Esophagus squamous epithelium (tissue), 5 donors: ENCODE results near the gene IFRD2. TPM values are rescaled to one million over a fixed set of nuclear protein-coding genes. Genes with fewer than 3 reads are reported as not detected.
"Not testable (repeated sequence)": the region's sequence is repeated elsewhere in the genome, so short reads cannot be mapped to it uniquely, and the experiment has no call there.

Experiments used
- DNase-seq: peaks from one replicate; lab custom pipeline; 2025; lab: John Stamatoyannopoulos, UW
- H3K27ac ChIP-seq, 4 donors: fragments of 200-600 bp; sonication (generic); one replicate each; pipeline ENCODE4 v1.5.1; 2016 to 2019; ENCODE audit warnings: mild to moderate bottlenecking in 1 of 4
- H3K27me3 ChIP-seq, 4 donors: fragments of 200-600 bp; sonication (generic); 1 replicate in 3 of 4; 2 replicates in 1 of 4; pipeline versions ENCODE4 v1.5.1 to v1.6.0; 2017 to 2021; ENCODE audit warnings: antibody characterized with exemption in 1 of 4
- H3K36me3 ChIP-seq, 3 donors: fragments of 200-600 bp; sonication (generic); one replicate each; pipeline ENCODE4 v1.5.1; 2016 to 2019
- H3K4me1 ChIP-seq, 3 donors: fragments of 200-600 bp; sonication (generic); one replicate each; pipeline ENCODE4 v1.5.1; 2017 to 2019
- H3K4me3 ChIP-seq, 4 donors: fragments of 200-600 bp; sonication (generic); 1 replicate in 3 of 4; 2 replicates in 1 of 4; pipeline ENCODE4 v1.5.1; 2016 to 2019; ENCODE audit warnings: mild to moderate bottlenecking in 2 of 4, moderate library complexity in 1 of 4
- H3K9me3 ChIP-seq, 3 donors: fragments of 200-600 bp; sonication (generic); one replicate each; pipeline ENCODE4 v1.5.1; 2016 to 2019
- CTCF ChIP-seq, 6 experiments: fragments of 450-650 bp in 4 of 6; fragments of 200-600 bp in 2 of 6; sonication (generic) in 2 of 6; IDR thresholded peaks; one replicate each; pipeline ENCODE4 v1.5.1; 2016 to 2019; ENCODE audit warnings: antibody characterized with exemption in 6 of 6, mild to moderate bottlenecking in 4 of 6, moderate library complexity in 4 of 6
- POLR2A ChIP-seq, 4 donors: fragments of 450-650 bp; IDR thresholded peaks; one replicate each; pipeline ENCODE4 v1.6.1; 2017; ENCODE audit warnings: antibody characterized with exemption in 4 of 4, mild to moderate bottlenecking in 4 of 4, moderate library complexity in 3 of 4
- WGBS, 2 donors: methylation state at CpG; one replicate each; pipeline ENCODE4 v1.1.5; 2018; 5-methylcytosine and 5-hydroxymethylcytosine counted together
- intact Hi-C: fragments of 100-400 bp; cut with DNase I; formaldehyde crosslinking; loops from one replicate; pipeline ENCODE4 v1.15.0; 2022
- total RNA-seq, 4 donors: library from RNA; depleted of rRNA; stranded (reverse); fragments of >200 nt; gene quantifications; one replicate each; pipeline ENCODE4 v1.1.0, GENCODE V29; 2016
- donor health status: DM: yes; HTN: yes; CAD: no.

The IFRD2 gene
- total RNA-seq, 4 donors from 2014 or later = 49.0 to 100 (median 72.9) TPM

DNA sequence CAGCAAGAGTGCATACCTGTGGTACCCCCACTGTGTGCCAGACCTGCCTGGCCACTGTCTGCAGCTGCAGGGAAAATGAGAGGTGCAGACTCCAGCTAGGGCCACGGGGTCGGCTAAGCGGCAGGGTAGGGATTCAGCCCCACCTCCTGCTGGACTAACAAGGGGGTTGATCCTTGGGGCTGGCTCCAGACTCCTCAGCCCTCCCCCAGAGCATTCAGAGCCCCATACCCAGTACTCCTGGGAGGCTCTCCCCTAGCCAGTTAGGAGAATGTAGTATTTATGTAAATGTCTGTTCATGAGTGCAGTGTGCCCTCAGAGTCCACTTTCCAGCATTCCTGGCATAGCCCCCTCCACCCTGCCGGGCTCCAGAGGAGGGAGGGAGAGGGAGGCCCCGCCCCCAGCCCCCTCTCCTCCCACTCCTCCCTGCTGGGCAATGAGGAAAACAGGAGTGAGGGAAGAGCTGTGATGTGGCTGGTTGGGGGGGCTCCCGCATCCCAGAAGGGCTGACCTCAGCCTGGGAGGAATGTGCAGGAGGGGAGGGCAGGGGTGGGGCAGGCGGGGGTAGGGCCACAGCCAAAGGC, 27.8 kb downstream of the IFRD2 start:
- Histone ChIP-seq H3K4me3 (no peak overlapping the region), H3K27me3 (no peaks in the 10 kb centered on the region), H3K36me3 (no peaks in the 10 kb centered on the region), H3K4me1 (peaks cover 22 to 85% (median 67%) of the 10 kb centered on the region in 3 donors), H3K9me3 (no peaks in the 10 kb centered on the region), H3K27ac (peak overlapping the region; percentile 67 to 90 (median 88))
- WGBS, 2 donors = 33 to 44% methylated on average over 3 of the region's 7 CpGs
- intact Hi-C loops = no loop called here
- TF ChIP-seq POLR2A (IDR thresholded peaks at IDR 0.05) (no peak), CTCF (IDR thresholded peaks at IDR 0.05) (no peak)
- no peak for DNase-seq

- TF ChIP-seq POLR2A (IDR thresholded peaks at IDR 0.05) = no peak
- TF ChIP-seq CTCF (IDR thresholded peaks at IDR 0.05) = no peak
- 49 to 53% methylated on average over 6 of the region's 6 CpGs for WGBS, 2 donors
- Histone ChIP-seq H3K4me3 (no peak overlapping the region), H3K36me3 (peaks cover 0 to 6% (median 0%) of the 10 kb centered on the region in 3 donors), H3K27me3 (no peaks in the 10 kb centered on the region), H3K4me1 (peaks cover 22 to 85% (median 66%) of the 10 kb centered on the region in 3 donors), H3K9me3 (no peaks in the 10 kb centered on the region), H3K27ac (peak overlapping the region; percentile 67 to 90 (median 88))
- intact Hi-C loops = no loop called here
- no peak for DNase-seq
Observed at GRCh38 chr3:50263478-50264382, 28.5 kb downstream of the IFRD2 start.

GRCh38 chr3:50262778-50263177, 29.5 kb downstream of the IFRD2 start:
- no peaks in the 10 kb centered on the region for H3K9me3 ChIP-seq
- intact Hi-C loops = no loop called here
- DNase-seq = no peak
- no peak overlapping the region for H3K4me3 ChIP-seq
- peaks cover 3 to 15% (median 6%) of the 10 kb centered on the region in 3 donors for H3K36me3 ChIP-seq
- TF ChIP-seq CTCF (IDR thresholded peaks at IDR 0.05) (no peak), POLR2A (IDR thresholded peaks at IDR 0.05) (no peak)
- peaks cover 18 to 85% (median 56%) of the 10 kb centered on the region in 3 donors for H3K4me1 ChIP-seq
- WGBS, 2 donors = 72 to 90% methylated on average over 7 of the region's 7 CpGs
- peak overlapping the region in 2 of 4 donors; percentile 29 to 38 for H3K27ac ChIP-seq
- no peaks in the 10 kb centered on the region for H3K27me3 ChIP-seq

GRCh38 chr3:50262200-50262599, 30.0 kb downstream of the IFRD2 start:
- H3K9me3 ChIP-seq, intact Hi-C loops, H3K27me3 ChIP-seq, H3K4me3 ChIP-seq, DNase-seq: not testable (repeated sequence)
- Histone ChIP-seq H3K27ac (peak overlapping the region in 3 of 4 donors; percentile 38 to 94 (median 92)), H3K4me1 (peaks cover 18 to 85% (median 54%) of the 10 kb centered on the region in 3 donors), H3K36me3 (peaks cover 9 to 21% (median 12%) of the 10 kb centered on the region in 3 donors)
- 86 to 92% methylated on average over 3 to 4 of the region's 4 CpGs for WGBS, 2 donors

DNA sequence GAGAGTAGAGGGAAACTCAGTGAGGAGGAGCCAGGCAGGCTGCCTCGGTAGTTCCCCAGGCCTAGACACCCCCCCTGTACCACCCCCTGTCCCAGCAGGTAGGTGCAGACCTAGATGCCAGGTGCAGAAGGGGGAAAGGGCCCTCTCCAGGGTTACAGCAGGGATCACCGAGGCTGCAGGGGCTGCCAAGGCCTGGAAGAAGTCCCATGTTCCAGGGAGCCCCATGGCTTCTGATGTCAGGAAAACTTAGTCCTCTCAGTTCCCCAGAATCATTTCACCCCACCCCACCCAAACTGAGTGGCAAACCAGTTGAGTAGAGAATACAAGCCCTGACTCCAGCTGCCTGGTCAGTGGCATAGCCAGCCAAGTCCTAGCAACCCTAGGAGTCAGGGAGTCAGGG, 30.7 kb downstream of the IFRD2 start:
- H3K4me1 ChIP-seq = peaks cover 18 to 85% (median 53%) of the 10 kb centered on the region in 3 donors
- no peak for DNase-seq
- TF ChIP-seq POLR2A (IDR thresholded peaks at IDR 0.05) = no peak
- TF ChIP-seq CTCF (IDR thresholded peaks at IDR 0.05) = no peak
- H3K4me3 ChIP-seq = no peak overlapping the region
- intact Hi-C loops = no loop called here
- 71% methylated on average over 1 of the region's 2 CpGs; no CpG with 5 or more reads in 1 of the 2 donors for WGBS, 2 donors
- H3K27ac ChIP-seq = peak overlapping the region; percentile 92 to 99 (median 96)
- no peaks in the 10 kb centered on the region for H3K27me3 ChIP-seq
- H3K36me3 ChIP-seq = peaks cover 11 to 28% (median 19%) of the 10 kb centered on the region in 3 donors
- H3K9me3 ChIP-seq = no peaks in the 10 kb centered on the region
